ENCODE data around the gene ALDH1L1. TPM values are rescaled to one million over a fixed set of nuclear protein-coding genes. Genes with fewer than 3 reads are reported as not detected.

Gene ALDH1L1
- total and polyA plus RNA-seq, 9 of the 15 experiments (the other 6 are each of a cell fraction or from before 2014, with no cell fraction given) = 0.06 to 1.9 (median 0.57) TPM; not detected in 1

GRCh38 chr3:126134219-126134975 lies 46.0 kb downstream of the ALDH1L1 start (continued):
- TF ChIP-seq, protein P1, sequence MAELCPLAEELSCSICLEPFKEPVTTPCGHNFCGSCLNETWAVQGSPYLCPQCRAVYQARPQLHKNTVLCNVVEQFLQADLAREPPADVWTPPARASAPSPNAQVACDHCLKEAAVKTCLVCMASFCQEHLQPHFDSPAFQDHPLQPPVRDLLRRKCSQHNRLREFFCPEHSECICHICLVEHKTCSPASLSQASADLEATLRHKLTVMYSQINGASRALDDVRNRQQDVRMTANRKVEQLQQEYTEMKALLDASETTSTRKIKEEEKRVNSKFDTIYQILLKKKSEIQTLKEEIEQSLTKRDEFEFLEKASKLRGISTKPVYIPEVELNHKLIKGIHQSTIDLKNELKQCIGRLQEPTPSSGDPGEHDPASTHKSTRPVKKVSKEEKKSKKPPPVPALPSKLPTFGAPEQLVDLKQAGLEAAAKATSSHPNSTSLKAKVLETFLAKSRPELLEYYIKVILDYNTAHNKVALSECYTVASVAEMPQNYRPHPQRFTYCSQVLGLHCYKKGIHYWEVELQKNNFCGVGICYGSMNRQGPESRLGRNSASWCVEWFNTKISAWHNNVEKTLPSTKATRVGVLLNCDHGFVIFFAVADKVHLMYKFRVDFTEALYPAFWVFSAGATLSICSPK (IDR thresholded peaks at IDR 0.05; ENCODE audit: borderline replicate concordance) = no peak
- peak; percentile 51; the same call in 1 of the 2 replicates for TF ChIP-seq SMC3 (conservative IDR thresholded peaks at IDR 0.05; ENCODE audit: insufficient read depth, low read depth, low read length)
- no peak for TF ChIP-seq ZNF282 (CRISPR knock-in tag; IDR thresholded peaks at IDR 0.05)
- peak; percentile 42; the same call in 1 of the 2 replicates for TF ChIP-seq CXXC5 (CRISPR knock-in tag; IDR thresholded peaks at IDR 0.05)
- no peak for TF ChIP-seq ZNF75A (CRISPR knock-in tag; IDR thresholded peaks at IDR 0.05)
- peak; percentile 61 to 76 (median 64) for TF ChIP-seq CTCF (IDR thresholded peaks at IDR 0.05 in 2 of 3, conservative IDR thresholded peaks at IDR 0.05 in 1 of 3; ENCODE audit: insufficient read depth in 2 of 3, low read depth in 1 of 3, low read length in 3 of 3)
- TF ChIP-seq, protein P2, sequence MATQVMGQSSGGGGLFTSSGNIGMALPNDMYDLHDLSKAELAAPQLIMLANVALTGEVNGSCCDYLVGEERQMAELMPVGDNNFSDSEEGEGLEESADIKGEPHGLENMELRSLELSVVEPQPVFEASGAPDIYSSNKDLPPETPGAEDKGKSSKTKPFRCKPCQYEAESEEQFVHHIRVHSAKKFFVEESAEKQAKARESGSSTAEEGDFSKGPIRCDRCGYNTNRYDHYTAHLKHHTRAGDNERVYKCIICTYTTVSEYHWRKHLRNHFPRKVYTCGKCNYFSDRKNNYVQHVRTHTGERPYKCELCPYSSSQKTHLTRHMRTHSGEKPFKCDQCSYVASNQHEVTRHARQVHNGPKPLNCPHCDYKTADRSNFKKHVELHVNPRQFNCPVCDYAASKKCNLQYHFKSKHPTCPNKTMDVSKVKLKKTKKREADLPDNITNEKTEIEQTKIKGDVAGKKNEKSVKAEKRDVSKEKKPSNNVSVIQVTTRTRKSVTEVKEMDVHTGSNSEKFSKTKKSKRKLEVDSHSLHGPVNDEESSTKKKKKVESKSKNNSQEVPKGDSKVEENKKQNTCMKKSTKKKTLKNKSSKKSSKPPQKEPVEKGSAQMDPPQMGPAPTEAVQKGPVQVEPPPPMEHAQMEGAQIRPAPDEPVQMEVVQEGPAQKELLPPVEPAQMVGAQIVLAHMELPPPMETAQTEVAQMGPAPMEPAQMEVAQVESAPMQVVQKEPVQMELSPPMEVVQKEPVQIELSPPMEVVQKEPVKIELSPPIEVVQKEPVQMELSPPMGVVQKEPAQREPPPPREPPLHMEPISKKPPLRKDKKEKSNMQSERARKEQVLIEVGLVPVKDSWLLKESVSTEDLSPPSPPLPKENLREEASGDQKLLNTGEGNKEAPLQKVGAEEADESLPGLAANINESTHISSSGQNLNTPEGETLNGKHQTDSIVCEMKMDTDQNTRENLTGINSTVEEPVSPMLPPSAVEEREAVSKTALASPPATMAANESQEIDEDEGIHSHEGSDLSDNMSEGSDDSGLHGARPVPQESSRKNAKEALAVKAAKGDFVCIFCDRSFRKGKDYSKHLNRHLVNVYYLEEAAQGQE (IDR thresholded peaks at IDR 0.05; ENCODE audit: borderline replicate concordance) = peak; percentile 61; the same call in 1 of the 2 replicates
- TF ChIP-seq, protein P2 (CRISPR knock-in tag; IDR thresholded peaks at IDR 0.05; ENCODE audit: low read depth) = no peak
